Loucy (cell line): Measurements from ENCODE around the gene SMTNL2.

Source experiments
- H2AFZ ChIP-seq: fragments of 200-600 bp; sonication (generic); 2 replicates; pipeline ENCODE4 v1.6.0; 2016; ENCODE audit warnings: antibody characterized with exemption, mild to moderate bottlenecking, low read length, moderate library complexity
- H3F3A ChIP-seq: fragments of 200-600 bp; 2 replicates; pipeline ENCODE4 v1.6.0; 2016; ENCODE audit warnings: antibody characterized with exemption, low read depth, mild to moderate bottlenecking
- H3K27me3 ChIP-seq: fragments of 200-600 bp; sonication (generic); 2 replicates; pipeline ENCODE4 v1.6.1; 2014; ENCODE audit warnings: low read length, mild to moderate bottlenecking; ENCODE audit not compliant: insufficient read depth, poor library complexity, severe bottlenecking
- H3K36me3 ChIP-seq: fragments of 200-600 bp; sonication (generic); 2 replicates; pipeline ENCODE4 v1.6.1; 2016; ENCODE audit warnings: low read length; ENCODE audit not compliant: insufficient read depth
- H3K4me1 ChIP-seq: fragments of 200-600 bp; sonication (generic); 2 replicates; pipeline ENCODE4 v1.5.1; 2014; ENCODE audit warnings: low read length, mild to moderate bottlenecking; ENCODE audit not compliant: insufficient read depth, poor library complexity, severe bottlenecking
- H3K4me2 ChIP-seq: fragments of 200-600 bp; sonication (generic); 2 replicates; pipeline ENCODE4 v1.6.0; 2014; ENCODE audit warnings: antibody characterized with exemption, low read length, low read depth, mild to moderate bottlenecking; ENCODE audit not compliant: poor library complexity, severe bottlenecking
- H3K4me3 ChIP-seq: fragments of 200-600 bp; sonication (generic); 2 replicates; pipeline ENCODE4 v1.5.1; 2014; ENCODE audit warnings: low read length, mild to moderate bottlenecking, mixed read lengths; ENCODE audit not compliant: poor library complexity, severe bottlenecking
- H3K79me2 ChIP-seq: fragments of 200-600 bp; sonication (generic); 2 replicates; pipeline ENCODE4 v1.6.1; 2014; ENCODE audit warnings: low read length; ENCODE audit not compliant: insufficient read depth
- H3K9ac ChIP-seq: fragments of 200-600 bp; sonication (generic); 2 replicates; pipeline ENCODE4 v1.6.0; 2014; ENCODE audit warnings: mild to moderate bottlenecking, low read depth, low read length, moderate library complexity; ENCODE audit not compliant: poor library complexity, severe bottlenecking
- H3K9me2 ChIP-seq: fragments of 200-600 bp; sonication (generic); replicated peaks from 2 replicates; pipeline ENCODE4 v1.6.1; 2016; ENCODE audit warnings: low read depth, low read length, mixed read lengths
- H3K9me3 ChIP-seq: fragments of 200-600 bp; sonication (generic); 2 replicates; pipeline ENCODE4 v1.6.1; 2014; ENCODE audit warnings: mild to moderate bottlenecking, antibody characterized with exemption, low read length, low read depth; ENCODE audit not compliant: insufficient read depth
- H4K20me1 ChIP-seq: fragments of 200-600 bp; sonication (generic); 2 replicates; pipeline ENCODE4 v1.6.0; 2014; ENCODE audit warnings: antibody characterized with exemption, low read length, mild to moderate bottlenecking; ENCODE audit not compliant: insufficient read depth, poor library complexity, severe bottlenecking
- EZH2phosphoT487 ChIP-seq: fragments of 200-600 bp; IDR thresholded peaks from 2 replicates; pipeline ENCODE4 v1.6.1; 2018; ENCODE audit warnings: antibody characterized with exemption, mild to moderate bottlenecking, moderate library complexity, borderline replicate concordance
- TF ChIP-seq, protein P1 (sequence below): fragments of 200-600 bp; sonication (generic); conservative IDR thresholded peaks from 2 replicates; pipeline ENCODE4 v1.5.1; 2014; ENCODE audit warnings: mild to moderate bottlenecking, antibody characterized with exemption, low read length

Gene SMTNL2

DNA sequence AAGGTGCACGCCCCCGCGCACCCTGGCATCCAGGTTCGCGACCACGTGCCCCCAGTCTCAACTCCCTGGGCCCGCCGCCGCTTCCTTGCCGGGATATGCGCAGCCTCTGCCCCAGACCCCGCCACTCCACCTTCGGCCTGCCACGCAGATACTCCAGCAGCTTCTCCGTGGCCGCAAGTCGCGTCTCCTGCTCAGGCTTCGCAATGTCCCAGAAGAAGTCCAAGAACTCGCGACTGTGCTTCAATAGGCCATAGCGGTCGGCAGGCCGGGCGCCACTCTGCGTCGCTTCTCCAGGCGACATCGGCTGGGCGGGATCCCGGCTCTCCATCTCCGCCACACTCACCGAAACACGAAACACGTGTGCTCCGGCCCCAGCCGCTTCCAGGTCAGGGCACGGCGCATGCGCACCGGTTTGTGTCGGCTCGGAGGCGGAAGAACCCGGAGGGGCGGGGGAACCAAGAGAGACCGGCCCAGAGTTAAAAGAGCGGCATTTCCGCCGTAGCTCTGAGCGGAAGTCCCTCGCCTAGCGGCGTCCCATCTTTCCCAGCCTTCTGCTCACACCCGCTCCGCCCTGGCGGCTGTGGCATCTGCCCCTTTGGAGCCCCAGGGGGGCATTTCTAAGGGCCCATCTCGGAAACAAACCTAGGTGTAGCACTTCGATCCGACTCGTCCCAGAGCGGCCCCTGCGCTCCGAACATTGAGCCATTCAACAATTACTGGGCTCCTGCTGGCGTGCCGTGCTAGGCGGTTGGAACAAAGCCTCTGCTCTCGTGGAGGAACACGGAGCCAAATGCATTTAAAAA, 29.1 kb upstream of the SMTNL2 start, which contains the start of gene MYBBP1A:
Gene MYBBP1A (minus strand): TSS at position 388 of the 803 bp plus-strand sequence. CDS start 60 bp downstream, at position 328.
- Histone ChIP-seq H3K9ac (peak within 1 kb of the TSS; percentile 93), H3F3A (no peaks in the 10 kb centered on the region), H3K79me2 (peaks cover 35% of the 10 kb centered on the region), H2AFZ (peak within 1 kb of the TSS; percentile 88), H3K4me2 (peak within 1 kb of the TSS; percentile 93), H3K4me3 (peak within 1 kb of the TSS; percentile 86), H3K36me3 (peaks cover 11% of the 10 kb centered on the region; the same call in 1 of the 2 replicates), H3K9me3 (no peaks in the 10 kb centered on the region), H3K27me3 (no peaks in the 10 kb centered on the region), H4K20me1 (peaks cover 8% of the 10 kb centered on the region), H3K4me1 (peaks cover 29% of the 10 kb centered on the region), H3K9me2 (no peaks in the 10 kb centered on the region)
- TF ChIP-seq EZH2phosphoT487: no peak
- TF ChIP-seq, protein P1, sequence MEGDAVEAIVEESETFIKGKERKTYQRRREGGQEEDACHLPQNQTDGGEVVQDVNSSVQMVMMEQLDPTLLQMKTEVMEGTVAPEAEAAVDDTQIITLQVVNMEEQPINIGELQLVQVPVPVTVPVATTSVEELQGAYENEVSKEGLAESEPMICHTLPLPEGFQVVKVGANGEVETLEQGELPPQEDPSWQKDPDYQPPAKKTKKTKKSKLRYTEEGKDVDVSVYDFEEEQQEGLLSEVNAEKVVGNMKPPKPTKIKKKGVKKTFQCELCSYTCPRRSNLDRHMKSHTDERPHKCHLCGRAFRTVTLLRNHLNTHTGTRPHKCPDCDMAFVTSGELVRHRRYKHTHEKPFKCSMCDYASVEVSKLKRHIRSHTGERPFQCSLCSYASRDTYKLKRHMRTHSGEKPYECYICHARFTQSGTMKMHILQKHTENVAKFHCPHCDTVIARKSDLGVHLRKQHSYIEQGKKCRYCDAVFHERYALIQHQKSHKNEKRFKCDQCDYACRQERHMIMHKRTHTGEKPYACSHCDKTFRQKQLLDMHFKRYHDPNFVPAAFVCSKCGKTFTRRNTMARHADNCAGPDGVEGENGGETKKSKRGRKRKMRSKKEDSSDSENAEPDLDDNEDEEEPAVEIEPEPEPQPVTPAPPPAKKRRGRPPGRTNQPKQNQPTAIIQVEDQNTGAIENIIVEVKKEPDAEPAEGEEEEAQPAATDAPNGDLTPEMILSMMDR: peak; percentile 29; the same call in 1 of the 2 replicates

DNA sequence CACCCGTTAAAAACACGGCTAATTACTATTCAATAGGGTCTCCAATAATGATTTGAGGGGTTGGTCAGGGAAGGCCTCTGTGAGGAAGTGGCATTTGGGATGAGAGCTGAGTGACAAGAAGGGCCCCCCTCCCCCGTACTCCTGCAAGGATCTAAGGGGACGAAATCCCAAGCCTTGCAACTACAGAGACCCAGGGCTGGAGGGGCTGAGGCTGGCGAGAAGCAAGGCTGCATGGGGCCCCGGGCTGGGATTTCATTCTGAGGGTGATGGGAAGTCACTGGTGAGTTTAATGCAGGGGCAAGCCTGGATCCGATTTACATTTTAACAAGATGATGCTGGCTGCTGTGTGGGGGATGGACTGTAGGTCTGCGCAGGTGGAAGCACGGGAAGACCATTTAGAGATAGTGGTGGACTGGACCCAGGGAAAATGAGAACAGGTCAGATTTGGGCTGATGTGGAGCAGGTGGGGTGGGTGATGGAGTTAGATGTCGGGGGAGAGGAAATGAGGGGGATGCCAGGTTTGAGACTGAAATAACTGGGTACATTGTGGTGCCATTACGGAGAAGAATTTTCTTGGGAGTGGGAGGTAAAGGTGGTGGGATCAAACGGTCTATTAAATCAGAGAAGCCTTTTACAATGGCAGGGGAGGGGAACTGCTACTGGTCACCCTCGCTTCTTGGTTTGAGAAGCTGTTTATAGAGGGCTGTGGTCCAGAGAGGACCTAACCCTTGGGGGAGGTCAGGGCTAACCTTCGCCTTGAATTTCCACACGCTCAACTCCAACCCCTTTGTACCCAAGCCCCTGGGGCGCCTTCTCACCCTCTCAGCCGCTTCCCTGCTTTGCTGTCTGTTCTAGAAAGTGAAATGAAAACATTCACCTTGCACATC, 28.2 kb upstream of the SMTNL2 start:
- no peaks in the 10 kb centered on the region for H3K9me2 ChIP-seq
- peaks cover 11% of the 10 kb centered on the region; the same call in 1 of the 2 replicates for H3K36me3 ChIP-seq
- H3K79me2 ChIP-seq: peaks cover 35% of the 10 kb centered on the region
- H4K20me1 ChIP-seq: peaks cover 8% of the 10 kb centered on the region
- H3K9ac ChIP-seq: peak overlapping the region; percentile 93
- peak overlapping the region; percentile 87 for H2AFZ ChIP-seq
- H3K9me3 ChIP-seq: no peaks in the 10 kb centered on the region
- peaks cover 29% of the 10 kb centered on the region for H3K4me1 ChIP-seq
- H3K27me3 ChIP-seq: no peaks in the 10 kb centered on the region
- H3F3A ChIP-seq: no peaks in the 10 kb centered on the region
- TF ChIP-seq, protein P1: no peak
- no peak for TF ChIP-seq EZH2phosphoT487
- H3K4me3 ChIP-seq: peak overlapping the region; percentile 86
- peak overlapping the region; percentile 91 for H3K4me2 ChIP-seq

DNA sequence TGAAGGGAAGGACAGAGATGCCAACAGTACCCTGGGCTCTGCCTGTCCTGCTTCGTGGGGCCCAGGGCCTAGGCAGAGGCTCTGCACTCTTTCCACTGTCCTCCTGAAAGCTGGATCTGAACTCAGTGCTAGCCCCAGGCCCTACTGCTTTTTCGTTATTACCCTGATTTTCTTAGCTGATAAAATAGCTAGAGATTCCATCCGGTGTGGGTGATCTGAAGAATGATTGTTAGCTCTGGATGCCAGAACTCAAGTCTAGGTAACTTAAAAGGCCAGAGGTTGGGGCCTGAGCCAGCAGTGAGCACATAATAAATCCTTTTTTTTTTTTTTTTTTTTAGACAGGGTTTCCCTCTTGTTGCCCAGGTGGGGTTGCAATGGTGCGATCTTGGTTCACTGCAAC, 27.3 kb upstream of the SMTNL2 start:
- Histone ChIP-seq H3F3A (no peaks in the 10 kb centered on the region), H3K4me3 (no peak overlapping the region), H3K79me2 (peaks cover 32% of the 10 kb centered on the region), H3K9me2 (no peaks in the 10 kb centered on the region), H2AFZ (no peak overlapping the region), H3K4me1 (peaks cover 35% of the 10 kb centered on the region), H3K36me3 (peaks cover 6% of the 10 kb centered on the region; the same call in 1 of the 2 replicates), H4K20me1 (peaks cover 8% of the 10 kb centered on the region), H3K9me3 (no peaks in the 10 kb centered on the region), H3K27me3 (no peaks in the 10 kb centered on the region), H3K9ac (no peak overlapping the region), H3K4me2 (peak overlapping the region; percentile 91)
- TF ChIP-seq, protein P1: no peak
- no peak for TF ChIP-seq EZH2phosphoT487
